ENCODE measurements around the gene MUTYH.
"Not testable (repeated sequence)": the region's sequence is repeated elsewhere in the genome, so short reads cannot be mapped to it uniquely, and the experiment has no call there.

MUTYH gene

DNA sequence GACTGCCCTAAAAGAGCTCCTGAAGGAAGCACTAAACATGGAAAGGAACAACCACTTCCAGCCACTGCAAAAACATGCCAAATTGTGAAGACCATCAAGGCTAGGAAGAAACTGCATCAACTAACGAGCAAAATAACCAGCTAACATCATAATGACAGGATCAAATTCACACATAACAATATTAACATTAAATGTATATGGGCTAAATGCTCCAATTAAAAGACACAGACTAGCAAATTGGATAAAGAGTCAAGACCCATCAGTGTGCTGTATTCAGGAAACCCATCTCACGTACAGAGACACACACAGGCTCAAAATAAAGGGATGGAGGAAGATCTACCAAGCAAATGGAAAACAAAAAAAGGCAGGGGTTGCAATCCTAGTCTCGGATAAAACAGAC lies 53.7 kb downstream of the MUTYH start:
- H3K27me3 Mint-ChIP-seq; H3K36me3 Mint-ChIP-seq (ENCODE audit: low read depth); H3K9me3 Mint-ChIP-seq; H3K4me1 Mint-ChIP-seq (ENCODE audit: low read depth); DNase-seq; H3K4me3 Mint-ChIP-seq; H3K27ac Mint-ChIP-seq: not testable (repeated sequence)

GRCh38 chr1:45284858-45285257 lies 55.4 kb downstream of the MUTYH start:
- H3K27me3 Mint-ChIP-seq; H3K4me3 Mint-ChIP-seq; H3K27ac Mint-ChIP-seq; H3K36me3 Mint-ChIP-seq (ENCODE audit: low read depth); H3K9me3 Mint-ChIP-seq; DNase-seq; H3K4me1 Mint-ChIP-seq (ENCODE audit: low read depth): not testable (repeated sequence)

DNA sequence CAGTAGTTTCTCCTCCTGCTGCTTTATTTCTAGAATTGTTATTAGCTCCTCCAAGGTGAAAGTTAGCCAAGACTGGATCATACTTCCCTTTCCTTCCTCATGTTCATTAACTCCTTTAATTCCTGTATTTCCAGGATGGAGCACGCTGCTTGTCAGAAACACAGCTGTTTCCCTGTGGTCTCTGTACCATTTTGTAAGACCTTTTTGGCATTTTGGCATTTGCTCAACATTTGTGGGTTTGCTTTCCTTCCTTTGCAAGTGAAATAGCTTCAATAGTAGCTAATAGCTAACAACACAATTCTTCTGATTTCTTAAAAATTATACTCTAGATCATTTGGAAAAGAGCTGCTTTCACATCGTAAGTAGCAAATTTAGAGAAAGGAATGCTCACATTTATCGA lies 57.9 kb downstream of the MUTYH start:
- H3K36me3 Mint-ChIP-seq (ENCODE audit: low read depth), result no peaks in the 10 kb centered on the region
- no peak overlapping the region for H3K27ac Mint-ChIP-seq

More for the DNA sequence above, 57.9 kb downstream of the MUTYH start:
- Mint-ChIP-seq H3K4me3 (no peak overlapping the region), H3K4me1 (ENCODE audit: low read depth) (no peaks in the 10 kb centered on the region), H3K27me3 (peaks cover 3% of the 10 kb centered on the region), H3K9me3 (no peaks in the 10 kb centered on the region)
- no peak for DNase-seq
